Measurements from ENCODE around the gene PLPP1.

DNA sequence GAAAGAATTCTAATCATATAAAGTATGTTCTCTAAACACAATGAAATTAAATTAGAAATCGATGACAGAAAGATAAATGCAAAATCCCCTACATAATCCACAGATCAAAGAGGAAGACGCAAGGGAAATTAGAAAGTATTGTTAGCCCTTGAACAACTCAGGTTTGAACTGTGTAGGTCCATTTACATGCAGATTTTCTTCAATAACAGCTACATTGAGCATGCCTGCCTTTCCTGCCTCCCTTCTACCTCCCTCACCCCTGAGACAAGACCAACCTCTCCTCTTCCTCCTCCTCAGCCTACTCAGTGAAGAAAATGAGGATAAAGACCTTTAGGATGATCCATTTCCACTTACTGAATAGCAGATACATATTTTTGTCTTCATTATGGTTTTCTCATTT lies 75.2 kb downstream of the PLPP1 start:
- no peak for TF ChIP-seq POLR2A (IDR thresholded peaks at IDR 0.05)
- TF ChIP-seq CTCF (IDR thresholded peaks at IDR 0.05) = no peak
